IMR-90 (cell line): ENCODE data around the gene CHD9. TPM values are rescaled to one million over a fixed set of nuclear protein-coding genes. Genes with fewer than 3 reads are reported as not detected.

Experiments used
- ATAC-seq: fragments of 200-7000 bp; cut with Tn5 transposase; 2 replicates; pipeline ENCODE4 v1.9.1; 2020; ENCODE audit warnings: low read depth, mild to moderate bottlenecking, moderate library complexity
- BruUV-seq: library from RNA; stranded (reverse); fragments of 400-500 nt; replicated peaks from 2 replicates; lab custom pipeline; 2021; lab: Mats Ljungman, UMichigan
- CTCF ChIA-PET: fragments of 300-600 bp; formaldehyde crosslinking; extraction: SDS; loops from one replicate; lab custom pipeline; 2021; ENCODE audit warnings: antibody characterized with exemption; lab: Yijun Ruan, JAX
- POLR2A ChIA-PET: fragments of 300-600 bp; sonication (Branson Sonifier 250); formaldehyde crosslinking; loops from one replicate; lab custom pipeline; 2022; ENCODE audit warnings: antibody characterized with exemption; ENCODE audit not compliant: unreplicated experiment; lab: Charles Lee
- DNase-seq: peaks from one replicate; pipeline ENCODE4 v3.0.0; 2013
- H2AFZ ChIP-seq: replicated peaks from 2 replicates; pipeline ENCODE3; 2013; ENCODE audit warnings: low read length, mild to moderate bottlenecking; ENCODE audit not compliant: poor library complexity
- H2AK5ac ChIP-seq: 2 replicates; pipeline ENCODE4 v1.6.1; 2013; ENCODE audit warnings: low read depth, low read length, inconsistent platforms
- H2AK9ac ChIP-seq: replicated peaks from 2 replicates; pipeline ENCODE3; 2013; ENCODE audit warnings: mild to moderate bottlenecking, low read depth, low read length, moderate library complexity; ENCODE audit not compliant: poor library complexity
- H2BK120ac ChIP-seq: 2 replicates; pipeline ENCODE4 v1.6.1; 2013; ENCODE audit warnings: low read depth, low read length, inconsistent platforms
- H2BK15ac ChIP-seq: 3 replicates; pipeline ENCODE4 v1.6.1; 2013; ENCODE audit warnings: low read depth, low read length, inconsistent platforms
- H2BK20ac ChIP-seq: 2 replicates; pipeline ENCODE4 v1.6.1; 2013; ENCODE audit warnings: low read depth, mild to moderate bottlenecking, inconsistent platforms, low read length, moderate library complexity
- H2BK5ac ChIP-seq: 2 replicates; pipeline ENCODE4 v1.6.1; 2013; ENCODE audit warnings: mild to moderate bottlenecking, low read depth, low read length, inconsistent platforms; ENCODE audit not compliant: poor library complexity, severe bottlenecking
- H3K14ac ChIP-seq: replicated peaks from 2 replicates; pipeline ENCODE4 v1.6.1; 2013; ENCODE audit warnings: low read depth, low read length, inconsistent platforms
- H3K18ac ChIP-seq: 2 replicates; pipeline ENCODE4 v1.6.1; 2013; ENCODE audit warnings: low read depth, low read length, control low read depth
- H3K23ac ChIP-seq: 2 replicates; pipeline ENCODE4 v1.6.1; 2013; ENCODE audit warnings: low read depth, low read length, inconsistent platforms
- H3K27ac ChIP-seq: 2 replicates; pipeline ENCODE4 v1.5.1; 2013; ENCODE audit warnings: mild to moderate bottlenecking, control low read depth, low read length; ENCODE audit not compliant: insufficient read depth
- H3K27me3 ChIP-seq: 2 replicates; pipeline ENCODE4 v1.6.1; 2013; ENCODE audit warnings: low read length; ENCODE audit not compliant: control insufficient read depth, insufficient read depth
- H3K36me3 ChIP-seq: 2 replicates; pipeline ENCODE4 v1.6.1; 2013; ENCODE audit warnings: low read length, mixed read lengths; ENCODE audit not compliant: control insufficient read depth, insufficient read depth
- H3K4ac ChIP-seq: 2 replicates; pipeline ENCODE4 v1.6.1; 2013; ENCODE audit warnings: low read depth, low read length, inconsistent platforms
- H3K4me1 ChIP-seq: 2 replicates; pipeline ENCODE4 v1.6.1; 2013; ENCODE audit warnings: low read length, mixed read lengths; ENCODE audit not compliant: control insufficient read depth, insufficient read depth
- H3K4me2 ChIP-seq: 2 replicates; pipeline ENCODE4 v1.6.1; 2013; ENCODE audit warnings: low read depth, mild to moderate bottlenecking, control low read depth, low read length, moderate library complexity
- H3K4me3 ChIP-seq: 2 replicates; pipeline ENCODE4 v1.5.1; 2013; ENCODE audit warnings: low read depth, mild to moderate bottlenecking, control low read depth, low read length, moderate library complexity; ENCODE audit not compliant: insufficient read depth
- H3K56ac ChIP-seq: 2 replicates; pipeline ENCODE4 v1.6.1; 2013; ENCODE audit warnings: low read length, inconsistent platforms; ENCODE audit not compliant: insufficient read depth; ENCODE audit errors: extremely low read depth
- H3K79me1 ChIP-seq, 2 experiments: 2 replicates each; pipeline ENCODE4 v1.6.1; 2013; ENCODE audit warnings: low read length in 2 of 2, inconsistent platforms in 1 of 2, low read depth in 1 of 2
- H3K9ac ChIP-seq: 2 replicates; pipeline ENCODE4 v1.6.1; 2013; ENCODE audit warnings: low read depth, low read length, control low read depth
- H3K9me1 ChIP-seq: 2 replicates; pipeline ENCODE4 v1.6.1; 2013; ENCODE audit warnings: low read length, inconsistent platforms; ENCODE audit not compliant: insufficient read depth
- H3K9me3 ChIP-seq: 2 replicates; pipeline ENCODE4 v1.6.1; 2013; ENCODE audit warnings: low read length; ENCODE audit not compliant: control insufficient read depth, insufficient read depth
- H4K20me1 ChIP-seq: 2 replicates; pipeline ENCODE4 v1.6.1; 2013; ENCODE audit warnings: low read length, inconsistent platforms; ENCODE audit not compliant: insufficient read depth
- H4K5ac ChIP-seq: 2 replicates; pipeline ENCODE4 v1.6.1; 2013; ENCODE audit warnings: mild to moderate bottlenecking, low read depth, low read length, control low read depth
- H4K8ac ChIP-seq, 2 experiments: 2 replicates each; pipeline ENCODE4 v1.6.1; 2013; ENCODE audit warnings: low read depth in 2 of 2, low read length in 2 of 2, control low read depth in 1 of 2, inconsistent platforms in 1 of 2
- H4K91ac ChIP-seq: 2 replicates; pipeline ENCODE4 v1.6.1; 2013; ENCODE audit warnings: low read depth, low read length, inconsistent platforms; ENCODE audit not compliant: insufficient read depth
- BHLHE40 ChIP-seq: fragments of 150-350 bp; IDR thresholded peaks from 2 replicates; pipeline ENCODE4 v1.6.1; 2016; ENCODE audit warnings: mild to moderate bottlenecking, low read depth, low read length
- FOS ChIP-seq: fragments of 150-350 bp; IDR thresholded peaks from 2 replicates; pipeline ENCODE4 v1.6.1; 2016; ENCODE audit warnings: low read depth, low read length
- MAZ ChIP-seq: IDR thresholded peaks from 2 replicates; pipeline ENCODE4 v1.6.1; 2012; ENCODE audit warnings: low read depth, mild to moderate bottlenecking, low read length, improper control_type of control experiment, moderate library complexity, borderline replicate concordance
- MXI1 ChIP-seq: IDR thresholded peaks from 2 replicates; pipeline ENCODE4 v1.6.1; 2012; ENCODE audit warnings: low read depth, mild to moderate bottlenecking, low read length, moderate library complexity, borderline replicate concordance
- POLR2A ChIP-seq: IDR thresholded peaks from 2 replicates; pipeline ENCODE4 v1.6.1; 2012; ENCODE audit warnings: mild to moderate bottlenecking, low read depth, low read length
- RAD21 ChIP-seq: IDR thresholded peaks from 2 replicates; pipeline ENCODE4 v1.6.1; 2012; ENCODE audit warnings: low read length, improper control_type of control experiment
- RCOR1 ChIP-seq: IDR thresholded peaks from 2 replicates; pipeline ENCODE4 v1.6.1; 2012; ENCODE audit warnings: mild to moderate bottlenecking, low read length, improper control_type of control experiment; ENCODE audit not compliant: insufficient replicate concordance
- RFX5 ChIP-seq: IDR thresholded peaks from 2 replicates; pipeline ENCODE4 v1.8.0; 2012; ENCODE audit warnings: low read depth, mild to moderate bottlenecking, low read length, moderate library complexity
- SMC3 ChIP-seq: fragments of 150-350 bp; IDR thresholded peaks from 2 replicates; pipeline ENCODE4 v1.6.1; 2016; ENCODE audit warnings: low read depth, mild to moderate bottlenecking, antibody characterized with exemption, low read length, moderate library complexity
- dilution Hi-C: fragments of 300-500 bp; cut with HindIII; formaldehyde crosslinking; loops from one replicate; pipeline ENCODE4 v1.14.3; 2018; ENCODE audit warnings: low sequenced_read_pairs; ENCODE audit not compliant: unreplicated experiment
- in situ Hi-C: fragments of 300-500 bp; cut with MboI; formaldehyde crosslinking; loops from 3 replicates; pipeline ENCODE4 v1.14.3; 2019; ENCODE audit warnings: low sequenced_read_pairs, inconsistent platforms, mixed read lengths
- intact Hi-C: fragments of 100-400 bp; cut with micrococcal nuclease; formaldehyde crosslinking; loops from 2 replicates; pipeline ENCODE4 v1.10.0; 2022
- polyA plus RNA-seq, 3 experiments: library from polyadenylated mRNA; depleted of rRNA; stranded (reverse); fragments of >200 nt; gene quantifications; 2 replicates each; pipeline ENCODE4 v1.2.3, GENCODE V29; 2012; ENCODE audit warnings: low replicate concordance in 1 of 3
- total RNA-seq: library from RNA; depleted of rRNA; stranded (reverse); fragments of >200 nt; gene quantifications from 2 replicates; pipeline ENCODE4 v1.2.3, GENCODE V29; 2012
- TF ChIP-seq, protein P1 (sequence below): fragments of 150-350 bp; IDR thresholded peaks from 2 replicates; pipeline ENCODE4 v1.6.1; 2017; ENCODE audit warnings: mild to moderate bottlenecking, antibody characterized with exemption, low read length, low read depth
- TF ChIP-seq, protein P2 (sequence below): conservative IDR thresholded peaks from 2 replicates; pipeline ENCODE4 v1.5.1; 2012; ENCODE audit warnings: mild to moderate bottlenecking, low read depth, low read length, improper control_type of control experiment
- TF ChIP-seq, protein P3 (sequence below): fragments of 150-350 bp; IDR thresholded peaks from 2 replicates; pipeline ENCODE4 v1.6.1; 2016; ENCODE audit warnings: low read depth, mild to moderate bottlenecking, low read length, moderate library complexity, borderline replicate concordance

CHD9 gene
- total and polyA plus RNA-seq, 2 of the 4 experiments (the other 2 are of a cell fraction) = 9.1 to 48.8 TPM

DNA sequence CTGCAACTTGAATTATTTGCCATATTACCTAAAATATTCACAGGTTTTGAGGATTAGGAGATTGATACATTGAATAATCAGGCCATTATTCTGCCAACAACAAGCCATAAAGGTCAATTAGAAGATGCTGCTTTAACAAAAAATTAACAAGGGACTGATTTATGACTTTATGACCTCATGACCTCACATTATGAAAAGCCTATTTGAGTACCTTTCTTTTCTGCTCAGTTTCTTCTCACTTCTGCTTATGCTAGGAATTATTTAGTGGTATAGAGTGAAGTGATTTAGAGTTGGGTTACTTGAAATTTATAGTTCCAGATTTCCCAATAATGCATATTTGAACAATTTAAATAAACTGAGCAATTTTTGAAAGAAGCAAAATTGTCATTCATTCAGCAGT, 121.6 kb downstream of the CHD9 start:
- DNase-seq (no peak), ATAC-seq (no peak)
- Histone ChIP-seq H3K4me2 (no peak overlapping the region), H2BK15ac (no peak overlapping the region), H3K9ac (no peak overlapping the region), H3K14ac (no peak overlapping the region), H2AFZ (no peak overlapping the region), H4K5ac (no peak overlapping the region), H3K79me1 (peaks cover 11 to 47% of the 10 kb centered on the region in 2 experiments), H4K20me1 (peaks cover 8% of the 10 kb centered on the region), H3K9me3 (no peaks in the 10 kb centered on the region), H3K27ac (no peak overlapping the region), H2AK9ac (no peak overlapping the region), H3K56ac (no peak overlapping the region), H3K27me3 (no peaks in the 10 kb centered on the region), H4K91ac (no peak overlapping the region), H2BK120ac (no peak overlapping the region), H3K4me3 (no peak overlapping the region), H2AK5ac (no peak overlapping the region), H3K4ac (no peak overlapping the region), H3K23ac (no peak overlapping the region), H3K36me3 (peaks cover 6% of the 10 kb centered on the region), H2BK5ac (no peak overlapping the region), H3K4me1 (0 out of 2 replicates have a peak, but pooled peaks cover 2% of the 10 kb centered on the region), H4K8ac (no peak overlapping the region), H3K9me1 (peaks cover 2% of the 10 kb centered on the region; the same call in 1 of the 2 replicates), H3K18ac (no peak overlapping the region), H2BK20ac (no peak overlapping the region)
- in situ Hi-C loops = no loop called here
- ChIA-PET POLR2A (no interaction called here), CTCF (interaction anchor here (0.6 kb wide), 1 partner anchor 31 kb away, joined by 4 read pairs; no protein-coding TSS in a partner anchor)
- dilution Hi-C loops = no loop called here
- TF ChIP-seq, protein P1, sequence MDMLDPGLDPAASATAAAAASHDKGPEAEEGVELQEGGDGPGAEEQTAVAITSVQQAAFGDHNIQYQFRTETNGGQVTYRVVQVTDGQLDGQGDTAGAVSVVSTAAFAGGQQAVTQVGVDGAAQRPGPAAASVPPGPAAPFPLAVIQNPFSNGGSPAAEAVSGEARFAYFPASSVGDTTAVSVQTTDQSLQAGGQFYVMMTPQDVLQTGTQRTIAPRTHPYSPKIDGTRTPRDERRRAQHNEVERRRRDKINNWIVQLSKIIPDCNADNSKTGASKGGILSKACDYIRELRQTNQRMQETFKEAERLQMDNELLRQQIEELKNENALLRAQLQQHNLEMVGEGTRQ = no peak
- TF ChIP-seq RFX5 = no peak
- no peak for TF ChIP-seq RAD21
- no peak for TF ChIP-seq MXI1
- TF ChIP-seq, protein P2, sequence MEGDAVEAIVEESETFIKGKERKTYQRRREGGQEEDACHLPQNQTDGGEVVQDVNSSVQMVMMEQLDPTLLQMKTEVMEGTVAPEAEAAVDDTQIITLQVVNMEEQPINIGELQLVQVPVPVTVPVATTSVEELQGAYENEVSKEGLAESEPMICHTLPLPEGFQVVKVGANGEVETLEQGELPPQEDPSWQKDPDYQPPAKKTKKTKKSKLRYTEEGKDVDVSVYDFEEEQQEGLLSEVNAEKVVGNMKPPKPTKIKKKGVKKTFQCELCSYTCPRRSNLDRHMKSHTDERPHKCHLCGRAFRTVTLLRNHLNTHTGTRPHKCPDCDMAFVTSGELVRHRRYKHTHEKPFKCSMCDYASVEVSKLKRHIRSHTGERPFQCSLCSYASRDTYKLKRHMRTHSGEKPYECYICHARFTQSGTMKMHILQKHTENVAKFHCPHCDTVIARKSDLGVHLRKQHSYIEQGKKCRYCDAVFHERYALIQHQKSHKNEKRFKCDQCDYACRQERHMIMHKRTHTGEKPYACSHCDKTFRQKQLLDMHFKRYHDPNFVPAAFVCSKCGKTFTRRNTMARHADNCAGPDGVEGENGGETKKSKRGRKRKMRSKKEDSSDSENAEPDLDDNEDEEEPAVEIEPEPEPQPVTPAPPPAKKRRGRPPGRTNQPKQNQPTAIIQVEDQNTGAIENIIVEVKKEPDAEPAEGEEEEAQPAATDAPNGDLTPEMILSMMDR = no peak
- TF ChIP-seq MAZ = no peak
- no peak for TF ChIP-seq SMC3
- TF ChIP-seq FOS = no peak
- no peak for TF ChIP-seq POLR2A
- no peak for TF ChIP-seq BHLHE40
- no peak for TF ChIP-seq RCOR1
- TF ChIP-seq, protein P3, sequence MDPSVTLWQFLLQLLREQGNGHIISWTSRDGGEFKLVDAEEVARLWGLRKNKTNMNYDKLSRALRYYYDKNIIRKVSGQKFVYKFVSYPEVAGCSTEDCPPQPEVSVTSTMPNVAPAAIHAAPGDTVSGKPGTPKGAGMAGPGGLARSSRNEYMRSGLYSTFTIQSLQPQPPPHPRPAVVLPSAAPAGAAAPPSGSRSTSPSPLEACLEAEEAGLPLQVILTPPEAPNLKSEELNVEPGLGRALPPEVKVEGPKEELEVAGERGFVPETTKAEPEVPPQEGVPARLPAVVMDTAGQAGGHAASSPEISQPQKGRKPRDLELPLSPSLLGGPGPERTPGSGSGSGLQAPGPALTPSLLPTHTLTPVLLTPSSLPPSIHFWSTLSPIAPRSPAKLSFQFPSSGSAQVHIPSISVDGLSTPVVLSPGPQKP = no peak
- no TSS peak for BruUV-seq
- intact Hi-C loops = no loop called here
